ENCODE data around the gene ENAM.

The ENAM gene, protein sequence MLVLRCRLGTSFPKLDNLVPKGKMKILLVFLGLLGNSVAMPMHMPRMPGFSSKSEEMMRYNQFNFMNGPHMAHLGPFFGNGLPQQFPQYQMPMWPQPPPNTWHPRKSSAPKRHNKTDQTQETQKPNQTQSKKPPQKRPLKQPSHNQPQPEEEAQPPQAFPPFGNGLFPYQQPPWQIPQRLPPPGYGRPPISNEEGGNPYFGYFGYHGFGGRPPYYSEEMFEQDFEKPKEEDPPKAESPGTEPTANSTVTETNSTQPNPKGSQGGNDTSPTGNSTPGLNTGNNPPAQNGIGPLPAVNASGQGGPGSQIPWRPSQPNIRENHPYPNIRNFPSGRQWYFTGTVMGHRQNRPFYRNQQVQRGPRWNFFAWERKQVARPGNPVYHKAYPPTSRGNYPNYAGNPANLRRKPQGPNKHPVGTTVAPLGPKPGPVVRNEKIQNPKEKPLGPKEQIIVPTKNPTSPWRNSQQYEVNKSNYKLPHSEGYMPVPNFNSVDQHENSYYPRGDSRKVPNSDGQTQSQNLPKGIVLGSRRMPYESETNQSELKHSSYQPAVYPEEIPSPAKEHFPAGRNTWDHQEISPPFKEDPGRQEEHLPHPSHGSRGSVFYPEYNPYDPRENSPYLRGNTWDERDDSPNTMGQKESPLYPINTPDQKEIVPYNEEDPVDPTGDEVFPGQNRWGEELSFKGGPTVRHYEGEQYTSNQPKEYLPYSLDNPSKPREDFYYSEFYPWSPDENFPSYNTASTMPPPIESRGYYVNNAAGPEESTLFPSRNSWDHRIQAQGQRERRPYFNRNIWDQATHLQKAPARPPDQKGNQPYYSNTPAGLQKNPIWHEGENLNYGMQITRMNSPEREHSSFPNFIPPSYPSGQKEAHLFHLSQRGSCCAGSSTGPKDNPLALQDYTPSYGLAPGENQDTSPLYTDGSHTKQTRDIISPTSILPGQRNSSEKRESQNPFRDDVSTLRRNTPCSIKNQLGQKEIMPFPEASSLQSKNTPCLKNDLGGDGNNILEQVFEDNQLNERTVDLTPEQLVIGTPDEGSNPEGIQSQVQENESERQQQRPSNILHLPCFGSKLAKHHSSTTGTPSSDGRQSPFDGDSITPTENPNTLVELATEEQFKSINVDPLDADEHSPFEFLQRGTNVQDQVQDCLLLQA

DNA sequence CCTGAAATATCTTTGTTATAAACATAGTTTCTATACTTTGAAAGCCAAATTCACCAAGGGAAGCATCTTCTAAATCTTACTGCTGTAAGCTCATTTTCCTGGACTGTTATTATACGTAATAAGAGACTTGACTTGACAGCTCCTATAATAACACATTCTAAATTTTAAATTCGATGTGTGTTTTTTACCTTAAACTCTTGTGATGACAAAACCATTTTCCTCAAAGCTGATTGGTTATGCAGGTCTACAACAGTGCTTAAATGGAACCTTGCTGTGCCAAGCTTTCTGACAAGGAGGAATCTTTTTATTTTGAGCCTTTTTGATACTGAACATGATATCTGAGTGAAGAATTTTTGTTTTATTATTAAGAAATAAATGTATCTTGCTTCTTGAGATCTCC is at the start of gene ENAM:
Gene ENAM (plus strand): TSS at position 301 of the 400 bp plus-strand sequence. CDS start 757 bp downstream, outside the sequence.
- in situ Hi-C loops (cut with MboI; ENCODE audit: low sequenced_read_pairs): no loop called here

DNA sequence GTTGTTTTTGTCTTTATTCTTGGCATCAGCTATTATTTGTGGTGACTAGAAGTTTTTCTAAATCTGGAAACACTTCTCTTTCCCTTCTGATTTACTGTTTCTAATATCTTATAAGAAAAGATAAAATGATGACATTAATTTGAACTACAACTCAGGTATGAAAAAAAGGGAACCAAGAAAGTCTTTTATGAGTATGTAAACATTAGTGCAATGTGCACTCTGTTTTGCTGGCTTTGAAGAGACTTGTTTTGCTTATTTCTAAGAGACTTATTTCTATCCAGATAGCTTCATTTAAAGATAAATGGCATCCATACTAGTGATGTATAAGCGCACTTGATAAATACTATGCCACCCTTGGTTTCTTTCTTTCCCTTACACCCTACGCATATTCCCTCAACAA is 46.6 kb upstream of the ENAM start:
- in situ Hi-C loops (cut with MboI; ENCODE audit: low sequenced_read_pairs): no loop called here

DNA sequence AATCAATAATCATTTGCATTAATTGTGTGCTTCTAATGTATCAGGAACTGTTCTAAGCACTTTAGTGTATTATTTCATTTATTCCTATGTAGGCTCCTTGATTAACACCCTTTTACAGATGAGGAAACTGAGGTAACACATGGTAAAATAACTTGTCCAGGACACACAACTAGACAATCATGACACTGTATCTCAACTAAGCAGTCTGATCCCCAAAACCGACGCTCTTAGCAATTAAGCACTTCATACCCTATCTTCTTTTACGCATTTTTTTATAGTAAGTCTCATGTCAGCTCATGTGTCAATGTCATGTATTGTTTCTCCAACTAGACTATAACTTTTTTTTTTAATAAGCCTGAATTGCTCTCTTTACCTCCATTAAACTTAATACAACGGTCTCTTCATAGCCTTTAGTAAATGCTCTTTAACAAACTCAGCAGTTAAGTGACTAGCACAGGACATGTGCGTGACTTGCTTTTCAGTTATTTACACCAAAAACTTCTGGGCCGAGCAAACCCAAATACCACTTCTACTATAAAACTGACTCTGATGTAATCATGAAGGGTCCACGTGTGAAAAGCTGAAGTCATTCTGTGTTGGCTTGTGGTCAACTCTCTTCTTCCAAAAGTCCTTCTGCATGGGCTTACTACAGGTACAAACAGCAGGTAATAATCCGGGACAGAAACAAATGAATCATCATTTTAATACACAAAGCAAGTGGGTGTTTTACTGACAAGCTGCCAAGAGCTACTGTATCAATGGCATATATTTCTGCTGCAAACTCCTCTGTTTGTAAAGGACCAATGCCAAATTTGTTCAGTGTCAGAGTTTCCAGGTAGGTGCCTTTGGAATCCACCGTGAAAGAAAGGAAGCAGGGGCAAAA is 44.4 kb upstream of the ENAM start:
- in situ Hi-C loops (cut with MboI; ENCODE audit: low sequenced_read_pairs): no loop called here

DNA sequence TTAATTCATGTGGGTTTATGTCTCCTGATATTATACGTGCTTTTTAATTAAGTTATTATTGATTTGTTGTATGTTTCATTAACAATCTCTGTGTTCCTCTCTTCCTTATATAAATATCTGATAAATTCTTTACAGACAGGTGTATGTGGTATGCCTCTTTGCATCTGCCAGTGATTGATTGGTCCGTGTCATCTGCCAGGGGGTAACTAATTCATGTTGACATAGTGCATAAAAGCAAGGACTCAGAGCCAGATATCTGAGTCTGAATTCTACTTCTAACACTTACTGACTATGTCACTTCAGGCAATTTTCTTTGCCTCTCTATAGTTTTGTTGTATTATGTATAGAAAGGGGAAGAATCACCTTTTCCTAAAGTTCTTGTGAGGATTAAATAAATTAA is 41.7 kb upstream of the ENAM start:
- in situ Hi-C loops (cut with MboI; ENCODE audit: low sequenced_read_pairs): no loop called here

DNA sequence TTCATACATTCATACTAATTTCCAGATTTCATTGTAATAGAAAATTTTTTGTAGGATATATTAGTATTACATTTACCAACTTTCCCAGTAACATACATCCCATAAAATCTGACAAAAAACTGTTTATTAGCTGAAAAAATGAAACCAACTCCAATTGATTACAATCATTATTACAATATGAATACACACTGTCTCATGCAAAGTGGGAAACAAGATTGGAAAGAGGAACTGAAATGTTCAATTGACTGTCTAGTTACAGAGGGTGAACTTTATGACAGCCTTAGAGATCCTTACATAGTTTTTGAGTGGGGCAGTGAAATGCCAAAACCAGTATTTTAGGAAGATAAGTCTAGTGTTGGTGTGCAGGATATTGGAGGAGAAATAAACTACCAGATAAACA is 38.8 kb upstream of the ENAM start:
- in situ Hi-C loops (cut with MboI; ENCODE audit: low sequenced_read_pairs): no loop called here

DNA sequence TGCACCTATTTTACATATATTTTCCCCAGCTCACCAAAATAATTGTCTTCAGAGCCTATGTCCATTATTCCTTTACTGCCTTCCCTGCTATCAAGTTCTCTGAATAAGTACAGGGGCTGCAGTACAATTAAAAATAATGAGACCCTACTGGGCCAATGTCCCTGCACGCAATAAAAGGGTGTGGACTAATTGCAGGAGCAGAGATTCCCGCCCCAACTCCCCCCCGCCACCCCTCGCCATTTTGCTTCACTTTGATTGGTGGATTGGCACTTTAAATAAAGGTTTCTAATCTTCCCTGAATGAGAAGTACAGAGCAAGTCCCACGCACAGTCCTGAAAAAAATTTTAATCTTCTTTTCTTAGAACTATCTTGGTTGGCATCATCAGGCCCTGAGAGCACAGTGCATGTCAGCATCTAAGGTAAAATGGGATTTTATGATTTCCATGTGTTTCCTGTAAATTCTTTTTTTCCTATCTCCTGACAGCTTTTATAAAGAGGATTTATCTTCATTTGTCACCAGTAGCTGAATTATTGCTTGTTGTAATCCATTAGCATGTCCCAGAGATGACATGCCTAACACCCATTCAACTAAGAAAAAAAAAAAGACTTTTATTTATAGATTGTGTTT is 36.5 kb upstream of the ENAM start, which contains the start of gene AMBN:
Gene AMBN (plus strand): TSS at position 302 of the 628 bp plus-strand sequence. CDS start 103 bp downstream, at position 405.
- in situ Hi-C loops (cut with MboI; ENCODE audit: low sequenced_read_pairs): no loop called here

DNA sequence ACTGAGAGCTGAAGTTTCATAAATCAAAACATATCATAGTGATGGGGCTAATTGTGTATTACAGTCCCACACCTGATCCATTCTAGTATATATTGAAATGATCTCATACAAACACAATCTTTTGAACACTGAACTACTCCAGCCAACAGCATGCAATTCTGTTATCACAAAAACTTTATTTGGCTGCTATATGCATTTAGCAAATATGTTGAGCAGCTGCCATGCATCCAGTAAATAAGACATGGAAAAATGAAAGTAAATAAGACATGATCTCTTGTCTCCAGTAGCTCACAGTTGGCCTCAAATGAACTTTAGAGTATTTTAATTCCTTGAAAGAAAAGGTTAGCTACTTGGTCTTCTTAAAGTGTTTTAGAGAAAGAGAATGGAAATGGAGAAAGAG is 34.3 kb upstream of the ENAM start:
- in situ Hi-C loops (cut with MboI; ENCODE audit: low sequenced_read_pairs): no loop called here

DNA sequence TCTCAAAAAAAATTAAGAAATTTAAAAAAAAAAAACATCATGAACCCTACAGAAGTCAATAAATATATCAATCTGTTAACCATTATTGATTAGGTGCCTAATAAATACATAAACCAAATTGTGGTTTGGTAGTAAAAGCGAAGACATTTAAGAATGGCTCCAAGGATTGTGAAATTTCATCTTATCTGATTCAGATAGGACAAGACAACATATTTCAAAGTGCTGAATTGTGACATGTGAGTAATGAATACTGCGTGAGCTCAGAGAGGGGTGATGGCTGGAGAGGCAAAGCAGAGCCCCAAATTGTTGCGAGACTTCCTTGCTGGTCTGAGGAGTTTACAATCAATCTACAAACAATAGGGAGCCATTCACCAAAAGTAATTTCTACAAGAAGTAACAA is 28.2 kb upstream of the ENAM start:
- in situ Hi-C loops (cut with MboI; ENCODE audit: low sequenced_read_pairs): no loop called here

DNA sequence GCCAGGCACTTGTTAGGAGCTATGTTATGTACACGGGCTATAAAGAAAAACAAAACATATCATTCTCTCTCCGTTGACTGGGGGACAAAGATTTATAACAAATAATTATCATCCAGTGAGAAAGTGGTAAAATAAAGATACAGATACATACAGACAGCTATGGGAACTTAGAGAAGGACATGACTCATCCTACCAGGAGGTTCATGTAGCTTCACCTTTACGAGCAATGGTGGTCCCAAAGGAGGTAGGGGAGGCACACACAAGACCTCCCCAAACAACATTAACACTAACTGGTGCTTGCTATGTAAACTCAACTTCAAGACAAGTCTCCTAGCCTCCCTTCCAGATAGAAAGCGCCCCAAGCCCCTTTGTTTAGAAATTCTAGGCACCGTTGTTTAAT is 27.6 kb upstream of the ENAM start:
- in situ Hi-C loops (cut with MboI; ENCODE audit: low sequenced_read_pairs): no loop called here

DNA sequence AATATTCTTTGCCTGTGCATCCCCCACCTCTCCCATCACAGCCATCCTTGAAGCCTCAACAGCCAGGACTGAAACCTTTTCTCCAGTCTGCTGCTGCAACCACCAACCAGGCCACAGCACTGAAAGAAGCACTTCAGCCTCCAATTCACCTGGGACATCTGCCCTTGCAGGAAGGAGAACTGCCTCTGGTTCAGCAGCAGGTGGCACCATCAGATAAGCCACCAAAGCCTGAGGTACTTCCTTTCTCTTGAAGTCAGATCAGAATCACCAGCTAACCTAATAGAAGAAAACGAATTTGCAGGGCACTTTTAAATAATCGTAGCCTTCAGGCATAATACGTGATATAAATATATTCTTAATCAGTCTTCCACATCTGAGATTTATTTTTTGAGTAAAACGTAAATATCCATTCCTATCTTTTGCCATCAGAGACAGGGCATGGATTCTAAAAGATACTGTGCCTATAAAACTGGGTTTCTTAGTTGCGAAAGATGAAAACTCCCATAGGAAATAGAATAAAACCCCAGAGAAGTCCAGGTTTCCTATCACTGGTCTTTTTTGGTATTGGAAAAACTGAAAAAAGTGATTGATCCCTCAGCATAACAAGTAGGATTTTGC is 27.0 kb upstream of the ENAM start:
- in situ Hi-C loops (cut with MboI; ENCODE audit: low sequenced_read_pairs): no loop called here

DNA sequence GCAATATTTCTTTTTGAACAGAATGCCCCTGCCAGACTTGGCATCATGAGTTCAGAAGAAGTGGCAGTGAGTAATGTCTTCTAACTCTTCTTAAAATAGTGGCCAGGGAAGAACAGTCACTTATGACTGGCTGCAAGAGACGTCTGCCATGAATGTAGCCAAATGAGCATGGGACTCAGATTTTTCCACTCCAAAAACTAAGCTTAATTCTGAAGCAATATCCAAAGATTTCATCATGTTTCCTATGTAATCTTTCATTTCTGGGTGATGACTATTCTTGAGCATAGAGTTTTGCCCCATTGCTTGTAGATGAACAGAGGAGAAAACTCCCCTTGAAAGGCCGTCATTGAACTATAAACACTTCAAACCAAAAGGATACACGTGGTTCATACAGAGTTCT is 24.7 kb upstream of the ENAM start:
- in situ Hi-C loops (cut with MboI; ENCODE audit: low sequenced_read_pairs): no loop called here

DNA sequence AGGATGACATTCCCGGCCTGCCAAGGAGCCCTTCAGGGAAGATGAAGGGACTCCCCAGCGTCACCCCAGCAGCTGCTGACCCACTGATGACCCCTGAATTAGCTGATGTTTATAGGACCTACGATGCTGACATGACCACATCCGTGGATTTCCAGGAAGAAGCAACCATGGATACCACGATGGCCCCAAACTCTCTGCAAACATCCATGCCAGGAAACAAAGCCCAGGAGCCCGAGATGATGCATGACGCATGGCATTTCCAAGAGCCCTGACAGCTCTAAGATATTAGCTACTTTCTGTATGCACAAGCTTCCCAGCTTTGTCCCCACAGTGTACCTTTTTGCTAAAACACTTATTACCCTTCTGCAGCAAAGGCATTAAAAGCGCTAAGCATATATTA is 22.1 kb upstream of the ENAM start:
- in situ Hi-C loops (cut with MboI; ENCODE audit: low sequenced_read_pairs): no loop called here

DNA sequence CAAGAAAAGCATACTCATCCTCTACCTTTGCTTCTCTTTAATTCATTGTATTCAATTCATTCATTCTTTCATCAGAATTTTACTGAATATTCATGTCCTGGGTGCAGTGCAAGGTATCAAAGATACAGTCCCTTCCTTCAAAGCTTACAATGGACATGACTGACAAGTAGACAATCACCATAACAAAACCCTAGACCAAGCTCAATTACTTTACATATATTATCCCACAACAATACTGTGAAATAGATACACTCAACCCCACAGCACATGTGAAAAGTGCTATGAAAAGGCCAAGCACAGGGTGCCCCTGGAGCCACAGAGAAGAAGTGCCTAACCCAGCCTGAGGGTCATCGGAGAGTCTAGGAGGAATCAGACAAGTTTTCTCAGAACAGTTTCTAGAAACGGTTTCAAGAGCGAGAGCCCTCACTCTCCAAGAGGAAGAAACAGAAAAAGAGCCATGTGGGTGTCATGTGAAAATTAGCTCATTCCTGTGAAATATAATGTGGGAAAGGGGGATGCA is 21.1 kb upstream of the ENAM start:
- in situ Hi-C loops (cut with MboI; ENCODE audit: low sequenced_read_pairs): no loop called here

DNA sequence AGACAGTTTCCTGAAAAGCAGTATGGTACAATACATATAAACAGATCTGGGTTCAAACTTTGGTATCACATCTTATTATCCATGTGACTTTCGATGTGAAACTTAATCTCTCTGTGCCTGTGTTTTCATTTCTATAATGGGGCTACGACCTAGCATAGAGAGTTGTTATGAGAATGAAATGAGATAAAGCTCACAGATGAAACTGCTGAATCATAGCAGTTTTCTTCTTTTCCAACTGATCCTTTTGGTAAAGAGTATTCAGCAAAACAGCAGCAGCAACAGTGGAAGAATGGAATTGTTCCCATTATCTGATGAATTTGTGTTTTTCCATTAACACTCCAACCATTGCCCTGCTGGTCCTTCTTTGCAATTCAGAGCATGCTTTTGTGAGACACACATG is 20.2 kb upstream of the ENAM start:
- in situ Hi-C loops (cut with MboI; ENCODE audit: low sequenced_read_pairs): no loop called here

DNA sequence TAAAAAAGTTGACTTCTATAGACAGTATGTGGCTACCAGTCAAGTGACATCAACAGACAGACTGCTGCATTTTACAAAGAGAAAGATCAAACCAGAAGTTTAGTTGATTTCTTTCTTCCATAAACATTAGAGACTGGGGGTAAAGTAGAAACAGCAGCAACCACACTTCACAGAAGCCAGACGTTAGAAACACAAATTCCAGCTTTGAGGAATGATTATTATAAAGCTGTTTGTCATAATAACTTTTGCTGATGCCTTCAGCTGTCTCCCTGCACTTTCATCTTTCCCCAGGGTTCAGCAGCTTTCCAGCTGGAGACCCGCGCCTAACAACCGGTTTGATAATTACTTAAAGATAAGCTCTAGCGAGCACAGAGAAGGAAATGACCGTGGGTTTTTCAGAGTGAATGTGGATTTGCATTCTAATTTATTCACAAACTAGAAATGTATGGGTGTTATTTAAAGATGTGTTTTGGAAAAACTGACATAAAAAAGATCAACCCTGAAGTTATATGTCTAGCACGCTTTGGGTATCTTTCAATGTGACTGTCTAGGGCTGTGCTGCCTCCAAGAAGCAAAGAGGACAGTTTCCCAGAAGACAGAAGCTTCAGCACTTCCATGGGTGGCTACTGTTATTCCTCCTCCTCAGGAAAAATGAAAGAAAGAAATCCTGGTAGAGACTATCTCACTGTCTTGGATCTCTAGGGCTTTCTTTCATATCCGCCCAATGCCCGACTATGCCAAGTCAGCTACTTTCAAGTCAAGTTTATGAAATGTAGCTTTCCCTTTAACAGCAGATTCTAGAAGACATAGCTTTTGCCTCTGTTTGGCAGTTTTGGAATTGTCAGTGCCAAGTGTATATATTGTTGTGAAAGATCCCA is 15.0 kb upstream of the ENAM start:
- in situ Hi-C loops (cut with MboI; ENCODE audit: low sequenced_read_pairs): no loop called here

DNA sequence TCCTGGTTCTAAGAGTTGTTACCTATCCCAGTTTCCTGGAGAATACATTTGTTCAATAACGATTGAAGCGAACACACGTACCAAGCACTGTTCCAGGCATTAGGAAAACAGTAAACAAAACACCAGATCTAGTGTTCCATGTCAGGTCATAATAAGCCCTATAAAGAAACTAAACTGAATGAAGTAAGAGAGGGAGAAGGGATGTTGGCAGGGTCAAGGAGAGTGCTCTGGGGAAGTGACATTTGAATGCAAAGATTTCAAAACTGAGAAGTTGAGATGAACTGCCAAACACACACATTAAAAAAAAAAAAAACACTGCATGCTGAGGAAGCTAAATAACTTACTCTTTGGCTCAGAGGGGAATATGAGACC is 14.4 kb upstream of the ENAM start:
- in situ Hi-C loops (cut with MboI; ENCODE audit: low sequenced_read_pairs): no loop called here

DNA sequence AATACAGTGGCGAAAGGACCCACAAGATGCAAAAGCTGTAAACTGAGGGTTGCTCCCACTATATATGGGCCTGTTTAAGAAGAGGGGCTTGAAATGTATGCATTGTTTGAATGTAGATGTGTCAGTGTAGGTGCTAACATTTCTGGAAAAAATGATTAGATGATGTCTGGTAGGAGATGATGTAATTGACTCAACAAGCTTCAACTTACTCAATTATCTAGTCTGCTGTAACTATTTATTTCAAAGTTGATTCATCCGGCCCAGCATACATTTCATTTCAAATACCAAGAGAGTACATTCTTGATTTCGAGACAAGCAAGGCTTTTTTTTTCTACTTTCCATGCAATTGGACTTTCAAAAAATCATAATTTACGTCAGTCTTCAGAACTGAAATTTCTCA is 9.3 kb upstream of the ENAM start:
- in situ Hi-C loops (cut with MboI; ENCODE audit: low sequenced_read_pairs): no loop called here

DNA sequence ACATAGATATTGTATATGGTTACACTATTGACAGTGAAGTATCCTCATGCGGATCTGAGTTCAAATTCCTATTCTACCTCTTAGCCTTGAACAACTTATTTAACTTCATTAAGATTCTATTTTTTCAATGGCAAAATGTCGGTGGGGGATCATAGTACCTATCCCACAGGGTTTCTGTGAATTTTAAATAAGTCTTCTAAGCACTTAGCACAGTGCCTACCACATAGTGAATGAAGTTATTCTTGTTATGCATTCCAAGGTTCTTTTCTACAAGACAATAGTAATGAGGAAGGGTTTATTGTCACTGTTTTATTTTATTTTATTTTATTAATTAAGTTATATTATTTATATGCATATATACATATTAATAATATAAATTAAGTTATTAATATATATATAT is 8.8 kb upstream of the ENAM start:
- in situ Hi-C loops (cut with MboI; ENCODE audit: low sequenced_read_pairs): no loop called here
